IMR-90 (cell line): ENCODE measurements around the gene CABCOCO1. TPM values are rescaled to one million over a fixed set of nuclear protein-coding genes. Genes with fewer than 3 reads are reported as not detected.

ENCODE experiments used
- ATAC-seq: fragments of 200-7000 bp; cut with Tn5 transposase; 2 replicates; pipeline ENCODE4 v1.9.1; 2020; ENCODE audit warnings: low read depth, mild to moderate bottlenecking, moderate library complexity
- BruUV-seq: library from RNA; stranded (reverse); fragments of 400-500 nt; replicated peaks from 2 replicates; lab custom pipeline; 2021; lab: Mats Ljungman, UMichigan
- CTCF ChIA-PET: fragments of 300-600 bp; formaldehyde crosslinking; extraction: SDS; loops from one replicate; lab custom pipeline; 2021; ENCODE audit warnings: antibody characterized with exemption; lab: Yijun Ruan, JAX
- POLR2A ChIA-PET: fragments of 300-600 bp; sonication (Branson Sonifier 250); formaldehyde crosslinking; loops from one replicate; lab custom pipeline; 2022; ENCODE audit warnings: antibody characterized with exemption; ENCODE audit not compliant: unreplicated experiment; lab: Charles Lee
- DNase-seq: peaks from one replicate; pipeline ENCODE4 v3.0.0; 2013
- H2AFZ ChIP-seq: replicated peaks from 2 replicates; pipeline ENCODE3; 2013; ENCODE audit warnings: low read length, mild to moderate bottlenecking; ENCODE audit not compliant: poor library complexity
- H2AK5ac ChIP-seq: 2 replicates; pipeline ENCODE4 v1.6.1; 2013; ENCODE audit warnings: low read depth, low read length, inconsistent platforms
- H2AK9ac ChIP-seq: replicated peaks from 2 replicates; pipeline ENCODE3; 2013; ENCODE audit warnings: mild to moderate bottlenecking, low read depth, low read length, moderate library complexity; ENCODE audit not compliant: poor library complexity
- H2BK120ac ChIP-seq: 2 replicates; pipeline ENCODE4 v1.6.1; 2013; ENCODE audit warnings: low read depth, low read length, inconsistent platforms
- H2BK15ac ChIP-seq: 3 replicates; pipeline ENCODE4 v1.6.1; 2013; ENCODE audit warnings: low read depth, low read length, inconsistent platforms
- H2BK20ac ChIP-seq: 2 replicates; pipeline ENCODE4 v1.6.1; 2013; ENCODE audit warnings: low read depth, mild to moderate bottlenecking, inconsistent platforms, low read length, moderate library complexity
- H2BK5ac ChIP-seq: 2 replicates; pipeline ENCODE4 v1.6.1; 2013; ENCODE audit warnings: mild to moderate bottlenecking, low read depth, low read length, inconsistent platforms; ENCODE audit not compliant: poor library complexity, severe bottlenecking
- H3K14ac ChIP-seq: replicated peaks from 2 replicates; pipeline ENCODE4 v1.6.1; 2013; ENCODE audit warnings: low read depth, low read length, inconsistent platforms
- H3K18ac ChIP-seq: 2 replicates; pipeline ENCODE4 v1.6.1; 2013; ENCODE audit warnings: low read depth, low read length, control low read depth
- H3K23ac ChIP-seq: 2 replicates; pipeline ENCODE4 v1.6.1; 2013; ENCODE audit warnings: low read depth, low read length, inconsistent platforms
- H3K27ac ChIP-seq: 2 replicates; pipeline ENCODE4 v1.5.1; 2013; ENCODE audit warnings: mild to moderate bottlenecking, control low read depth, low read length; ENCODE audit not compliant: insufficient read depth
- H3K27me3 ChIP-seq: 2 replicates; pipeline ENCODE4 v1.6.1; 2013; ENCODE audit warnings: low read length; ENCODE audit not compliant: control insufficient read depth, insufficient read depth
- H3K36me3 ChIP-seq: 2 replicates; pipeline ENCODE4 v1.6.1; 2013; ENCODE audit warnings: low read length, mixed read lengths; ENCODE audit not compliant: control insufficient read depth, insufficient read depth
- H3K4ac ChIP-seq: 2 replicates; pipeline ENCODE4 v1.6.1; 2013; ENCODE audit warnings: low read depth, low read length, inconsistent platforms
- H3K4me1 ChIP-seq: 2 replicates; pipeline ENCODE4 v1.6.1; 2013; ENCODE audit warnings: low read length, mixed read lengths; ENCODE audit not compliant: control insufficient read depth, insufficient read depth
- H3K4me2 ChIP-seq: 2 replicates; pipeline ENCODE4 v1.6.1; 2013; ENCODE audit warnings: low read depth, mild to moderate bottlenecking, control low read depth, low read length, moderate library complexity
- H3K4me3 ChIP-seq: 2 replicates; pipeline ENCODE4 v1.5.1; 2013; ENCODE audit warnings: low read depth, mild to moderate bottlenecking, control low read depth, low read length, moderate library complexity; ENCODE audit not compliant: insufficient read depth
- H3K56ac ChIP-seq: 2 replicates; pipeline ENCODE4 v1.6.1; 2013; ENCODE audit warnings: low read length, inconsistent platforms; ENCODE audit not compliant: insufficient read depth; ENCODE audit errors: extremely low read depth
- H3K79me1 ChIP-seq, 2 experiments: 2 replicates each; pipeline ENCODE4 v1.6.1; 2013; ENCODE audit warnings: low read length in 2 of 2, inconsistent platforms in 1 of 2, low read depth in 1 of 2
- H3K9ac ChIP-seq: 2 replicates; pipeline ENCODE4 v1.6.1; 2013; ENCODE audit warnings: low read depth, low read length, control low read depth
- H3K9me1 ChIP-seq: 2 replicates; pipeline ENCODE4 v1.6.1; 2013; ENCODE audit warnings: low read length, inconsistent platforms; ENCODE audit not compliant: insufficient read depth
- H3K9me3 ChIP-seq: 2 replicates; pipeline ENCODE4 v1.6.1; 2013; ENCODE audit warnings: low read length; ENCODE audit not compliant: control insufficient read depth, insufficient read depth
- H4K20me1 ChIP-seq: 2 replicates; pipeline ENCODE4 v1.6.1; 2013; ENCODE audit warnings: low read length, inconsistent platforms; ENCODE audit not compliant: insufficient read depth
- H4K5ac ChIP-seq: 2 replicates; pipeline ENCODE4 v1.6.1; 2013; ENCODE audit warnings: mild to moderate bottlenecking, low read depth, low read length, control low read depth
- H4K8ac ChIP-seq, 2 experiments: 2 replicates each; pipeline ENCODE4 v1.6.1; 2013; ENCODE audit warnings: low read depth in 2 of 2, low read length in 2 of 2, control low read depth in 1 of 2, inconsistent platforms in 1 of 2
- H4K91ac ChIP-seq: 2 replicates; pipeline ENCODE4 v1.6.1; 2013; ENCODE audit warnings: low read depth, low read length, inconsistent platforms; ENCODE audit not compliant: insufficient read depth
- CEBPB ChIP-seq: IDR thresholded peaks from 2 replicates; pipeline ENCODE4 v1.6.1; 2012; ENCODE audit warnings: low read depth, low read length, improper control_type of control experiment
- CTCF ChIP-seq: conservative IDR thresholded peaks from 2 replicates; pipeline ENCODE4 v1.5.1; 2012; ENCODE audit warnings: mild to moderate bottlenecking, low read depth, low read length, improper control_type of control experiment
- ELK1 ChIP-seq: fragments of 150-350 bp; IDR thresholded peaks from 2 replicates; pipeline ENCODE4 v1.6.1; 2016; ENCODE audit warnings: low read depth, mild to moderate bottlenecking, low read length, moderate library complexity, borderline replicate concordance
- FOS ChIP-seq: fragments of 150-350 bp; IDR thresholded peaks from 2 replicates; pipeline ENCODE4 v1.6.1; 2016; ENCODE audit warnings: low read depth, low read length
- NFE2L2 ChIP-seq: fragments of 150-350 bp; IDR thresholded peaks from 2 replicates; pipeline ENCODE4 v1.6.1; 2016; ENCODE audit warnings: low read depth, mild to moderate bottlenecking, low read length
- RAD21 ChIP-seq: IDR thresholded peaks from 2 replicates; pipeline ENCODE4 v1.6.1; 2012; ENCODE audit warnings: low read length, improper control_type of control experiment
- RCOR1 ChIP-seq: IDR thresholded peaks from 2 replicates; pipeline ENCODE4 v1.6.1; 2012; ENCODE audit warnings: mild to moderate bottlenecking, low read length, improper control_type of control experiment; ENCODE audit not compliant: insufficient replicate concordance
- SMC3 ChIP-seq: fragments of 150-350 bp; IDR thresholded peaks from 2 replicates; pipeline ENCODE4 v1.6.1; 2016; ENCODE audit warnings: low read depth, mild to moderate bottlenecking, antibody characterized with exemption, low read length, moderate library complexity
- USF2 ChIP-seq: fragments of 150-350 bp; IDR thresholded peaks from 2 replicates; pipeline ENCODE4 v1.6.1; 2017; ENCODE audit warnings: mild to moderate bottlenecking, antibody characterized with exemption, low read length, low read depth
- WGBS, 2 experiments: methylation state at CpG; one replicate each; pipeline versions ENCODE4 v1.1.5 to v1.1.7; 2013; ENCODE audit warnings: missing lambda C conversion rate in 2 of 2; ENCODE audit not compliant: insufficient read length in 1 of 2; ENCODE audit errors: extremely low coverage in 2 of 2; 5-methylcytosine and 5-hydroxymethylcytosine counted together
- dilution Hi-C: fragments of 300-500 bp; cut with HindIII; formaldehyde crosslinking; loops from one replicate; pipeline ENCODE4 v1.14.3; 2018; ENCODE audit warnings: low sequenced_read_pairs; ENCODE audit not compliant: unreplicated experiment
- in situ Hi-C: fragments of 300-500 bp; cut with MboI; formaldehyde crosslinking; loops from 3 replicates; pipeline ENCODE4 v1.14.3; 2019; ENCODE audit warnings: low sequenced_read_pairs, inconsistent platforms, mixed read lengths
- intact Hi-C: fragments of 100-400 bp; cut with micrococcal nuclease; formaldehyde crosslinking; loops from 2 replicates; pipeline ENCODE4 v1.10.0; 2022
- polyA plus RNA-seq, 3 experiments: library from polyadenylated mRNA; depleted of rRNA; stranded (reverse); fragments of >200 nt; gene quantifications; 2 replicates each; pipeline ENCODE4 v1.2.3, GENCODE V29; 2012; ENCODE audit warnings: low replicate concordance in 1 of 3
- total RNA-seq: library from RNA; depleted of rRNA; stranded (reverse); fragments of >200 nt; gene quantifications from 2 replicates; pipeline ENCODE4 v1.2.3, GENCODE V29; 2012

The CABCOCO1 gene
- total and polyA plus RNA-seq, 2 of the 4 experiments (the other 2 are of a cell fraction) = 0.18 to 0.31 TPM

- in situ Hi-C loops = no loop called here
- H3K4ac ChIP-seq = no peak overlapping the region
- no peak overlapping the region for H3K9ac ChIP-seq
- peak overlapping the region; percentile 60; the same call in 1 of the 2 replicates for H2AK5ac ChIP-seq
- ATAC-seq (no peak), DNase-seq (no peak)
- H4K5ac ChIP-seq = 0 out of 2 replicates have a peak overlapping the region, but pooled peaks have one; percentile 2
- no peaks in the 10 kb centered on the region for H3K9me3 ChIP-seq
- no peak overlapping the region for H2BK20ac ChIP-seq
- peak overlapping the region; percentile 14; the same call in 1 of the 2 replicates for H3K18ac ChIP-seq
- TF ChIP-seq CTCF (no peak), RAD21 (no peak), ELK1 (no peak), CEBPB (no peak), RCOR1 (no peak), FOS (no peak), USF2 (no peak), SMC3 (no peak), NFE2L2 (no peak)
- peaks cover 7% of the 10 kb centered on the region for H3K4me1 ChIP-seq
- H3K4me2 ChIP-seq = no peak overlapping the region
- no peak overlapping the region for H2BK15ac ChIP-seq
- H3K23ac ChIP-seq = no peak overlapping the region
- no peaks in the 10 kb centered on the region for H3K27me3 ChIP-seq
- no peak overlapping the region for H3K14ac ChIP-seq
- no peak overlapping the region for H3K56ac ChIP-seq
- dilution Hi-C loops = no loop called here
- no TSS peak for BruUV-seq
- no peaks in the 10 kb centered on the region for H3K36me3 ChIP-seq
- WGBS, 2 experiments = no CpG with 5 or more reads among the region's 9 CpGs
- CTCF ChIA-PET = interaction anchor here (0.5 kb wide), 1 partner anchor 123 kb away, joined by 3 read pairs; no protein-coding TSS in a partner anchor
- intact Hi-C loops = no loop called here
- H2BK120ac ChIP-seq = no peak overlapping the region
- H2BK5ac ChIP-seq = no peak overlapping the region
- no peak overlapping the region for H3K4me3 ChIP-seq
- H4K20me1 ChIP-seq = no peaks in the 10 kb centered on the region
- H3K27ac ChIP-seq = no peak overlapping the region
- 0 out of 2 replicates have a peak, but pooled peaks cover 1% of the 10 kb centered on the region for H3K9me1 ChIP-seq
- no peak overlapping the region for H2AFZ ChIP-seq
- H3K79me1 ChIP-seq = no peaks in the 10 kb centered on the region
- peak overlapping the region in 1 of 2 experiments; percentile 56; a peak in 1 of 4 replicates for H4K8ac ChIP-seq
- H4K91ac ChIP-seq = no peak overlapping the region
- H2AK9ac ChIP-seq = no peak overlapping the region
- POLR2A ChIA-PET = no interaction called here
These were observed 102.7 kb downstream of the CABCOCO1 start for GRCh38 chr10:61765176-61766087.
